HCT116 (cell line): ENCODE data around the gene EIF2B4.

Source experiments
- CEBPB ChIP-seq: IDR thresholded peaks from 2 replicates; pipeline ENCODE4 v1.6.1; 2012; ENCODE audit warnings: low read depth
- CTCF ChIP-seq, 3 experiments: fragments of 200-600 bp in 1 of 3; sonication (generic) in 1 of 3; IDR thresholded peaks in 2 of 3; conservative IDR thresholded peaks in 1 of 3; 2 replicates each; pipeline ENCODE4 v1.5.1; 2012 to 2017; ENCODE audit warnings: low read depth in 2 of 3, low read length in 2 of 3, antibody characterized with exemption in 1 of 3, borderline replicate concordance in 1 of 3, control low read depth in 1 of 3, mild to moderate bottlenecking in 1 of 3, mixed read lengths in 1 of 3, mixed run types in 1 of 3, moderate library complexity in 1 of 3; ENCODE audit not compliant: insufficient read depth in 1 of 3
- EZH2 ChIP-seq: fragments of 200-600 bp; sonication (generic); IDR thresholded peaks from 2 replicates; pipeline ENCODE4 v1.6.1; 2017; ENCODE audit warnings: antibody characterized with exemption, mixed run types
- POLR2A ChIP-seq: IDR thresholded peaks from 2 replicates; pipeline ENCODE4 v1.7.0; 2011; ENCODE audit warnings: borderline replicate concordance; ENCODE audit not compliant: insufficient read depth, insufficient read length; ENCODE audit errors: extremely low read depth
- POLR2AphosphoS5 ChIP-seq: IDR thresholded peaks from 2 replicates; pipeline ENCODE4 v1.6.1; 2011; ENCODE audit warnings: mild to moderate bottlenecking, low read depth, low read length, moderate library complexity
- RAD21 ChIP-seq: IDR thresholded peaks from 2 replicates; pipeline ENCODE4 v1.6.1; 2012; ENCODE audit warnings: low read depth, mild to moderate bottlenecking
- REST ChIP-seq: IDR thresholded peaks from 2 replicates; pipeline ENCODE4 v1.6.1; 2012; ENCODE audit warnings: low read depth
- SIN3A ChIP-seq: IDR thresholded peaks from 2 replicates; pipeline ENCODE4 v1.6.1; 2012; ENCODE audit warnings: low read depth
- SP1 ChIP-seq: IDR thresholded peaks from 2 replicates; pipeline ENCODE4 v1.6.1; 2012; ENCODE audit warnings: low read depth
- ZFX ChIP-seq: fragments of 450-650 bp; IDR thresholded peaks from 2 replicates; pipeline ENCODE4 v1.6.1; 2017

DNA sequence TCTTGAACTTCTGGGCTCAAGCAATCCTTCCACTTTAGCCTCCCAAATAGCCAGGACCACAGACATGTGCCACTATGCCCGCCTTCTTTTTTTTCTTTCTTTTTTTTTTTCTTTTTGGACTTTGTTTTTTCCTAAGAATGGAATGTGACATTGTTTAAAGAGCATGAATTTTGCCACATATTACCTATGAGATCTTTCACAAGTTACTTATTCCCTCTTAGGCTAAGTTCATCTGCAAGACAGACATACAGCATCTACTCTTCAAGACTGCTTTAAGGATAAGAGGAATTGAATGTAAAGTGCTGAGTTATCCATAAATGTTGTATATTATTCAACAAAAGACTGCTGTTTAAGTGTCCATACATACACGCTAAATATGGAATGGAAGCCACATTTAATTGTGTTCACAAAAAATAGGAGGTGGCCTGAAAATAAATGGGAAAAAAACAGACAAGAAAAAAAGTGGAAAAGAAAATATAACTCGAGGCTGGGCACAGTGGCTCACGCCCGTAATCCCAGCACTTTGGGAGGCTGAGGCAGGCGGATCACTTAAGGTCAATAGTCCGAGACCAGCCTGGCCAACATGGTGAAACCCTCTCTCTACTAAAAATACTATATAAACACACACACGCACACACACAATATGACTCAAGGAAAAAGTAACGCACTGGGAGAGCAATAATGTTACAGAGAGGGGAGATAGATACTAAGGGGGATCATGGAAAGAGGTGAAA, 42.4 kb upstream of the EIF2B4 start:
- no peak for TF ChIP-seq POLR2AphosphoS5
- TF ChIP-seq SP1, result no peak
- TF ChIP-seq EZH2, result no peak
- TF ChIP-seq CTCF (IDR thresholded peaks at IDR 0.05 in 2 of 3, conservative IDR thresholded peaks at IDR 0.05 in 1 of 3; ENCODE audit: borderline replicate concordance in 1 of 3, insufficient read depth in 1 of 3, low read depth in 2 of 3, low read length in 2 of 3), result no peak
- no peak for TF ChIP-seq ZFX
- TF ChIP-seq SIN3A, result no peak
- no peak for TF ChIP-seq CEBPB
- TF ChIP-seq RAD21, result no peak
- TF ChIP-seq REST, result no peak
- no peak for TF ChIP-seq POLR2A
